Mucosa of stomach (tissue), 1 donor: ENCODE results near the gene SFT2D2.
A peak's percentile ranks its signal among the peaks of the same experiment; 100 is the strongest.

Experiments used
- H3K27me3 ChIP-seq: one replicate; pipeline ENCODE4 v1.7.0; 2013; ENCODE audit warnings: mild to moderate bottlenecking, low read length; ENCODE audit not compliant: control insufficient read depth, insufficient read depth
- H3K36me3 ChIP-seq: one replicate; pipeline ENCODE4 v1.7.0; 2013; ENCODE audit warnings: low read length; ENCODE audit not compliant: control insufficient read depth, insufficient read depth
- H3K4me1 ChIP-seq: one replicate; pipeline ENCODE4 v1.7.0; 2013; ENCODE audit warnings: mild to moderate bottlenecking, low read length; ENCODE audit not compliant: control insufficient read depth, insufficient read depth
- H3K4me3 ChIP-seq: one replicate; pipeline ENCODE4 v1.7.0; 2013; ENCODE audit warnings: low read length
- H3K9ac ChIP-seq: one replicate; pipeline ENCODE4 v1.7.0; 2013; ENCODE audit warnings: mild to moderate bottlenecking, low read length, moderate library complexity
- H3K9me3 ChIP-seq: one replicate; pipeline ENCODE4 v1.7.0; 2013; ENCODE audit warnings: mild to moderate bottlenecking, low read length, moderate library complexity; ENCODE audit not compliant: control insufficient read depth
- donor health status: Pancreatic carcinoma.

Gene SFT2D2

GRCh38 chr1:168224991-168225390 lies 813 bp upstream of the SFT2D2 start:
- peak overlapping the region; percentile 48 for H3K4me3 ChIP-seq

GRCh38 chr1:168227620-168228019 lies 1.8 kb downstream of the SFT2D2 start:
- Histone ChIP-seq H3K9ac (peak overlapping the region; percentile 94), H3K9me3 (no peaks in the 10 kb centered on the region), H3K36me3 (no peaks in the 10 kb centered on the region), H3K4me1 (peaks cover 8% of the 10 kb centered on the region), H3K4me3 (no peak overlapping the region), H3K27me3 (no peaks in the 10 kb centered on the region)

More at GRCh38 chr1:168224991-168225390, 813 bp upstream of the SFT2D2 start:
- H3K9ac ChIP-seq = no peak overlapping the region
- H3K4me1 ChIP-seq = peaks cover 8% of the 10 kb centered on the region
- no peaks in the 10 kb centered on the region for H3K9me3 ChIP-seq
- H3K36me3 ChIP-seq = no peaks in the 10 kb centered on the region
- H3K27me3 ChIP-seq = no peaks in the 10 kb centered on the region

GRCh38 chr1:168229893-168230292 lies 4.1 kb downstream of the SFT2D2 start:
- Histone ChIP-seq H3K4me1 (peaks cover 12% of the 10 kb centered on the region), H3K9me3 (no peaks in the 10 kb centered on the region), H3K36me3 (no peaks in the 10 kb centered on the region), H3K27me3 (no peaks in the 10 kb centered on the region), H3K4me3 (no peak overlapping the region), H3K9ac (no peak overlapping the region)

- peaks cover 20% of the 10 kb centered on the region for H3K4me1 ChIP-seq
- H3K9me3 ChIP-seq = no peaks in the 10 kb centered on the region
- no peaks in the 10 kb centered on the region for H3K36me3 ChIP-seq
- no peak overlapping the region for H3K4me3 ChIP-seq
- no peak overlapping the region for H3K9ac ChIP-seq
- H3K27me3 ChIP-seq = no peaks in the 10 kb centered on the region
These were observed 4.9 kb downstream of the SFT2D2 start for GRCh38 chr1:168230709-168231108.

GRCh38 chr1:168234846-168235547 lies 9.2 kb downstream of the SFT2D2 start:
- Histone ChIP-seq H3K9ac (no peak overlapping the region), H3K9me3 (no peaks in the 10 kb centered on the region), H3K27me3 (no peaks in the 10 kb centered on the region), H3K4me3 (no peak overlapping the region), H3K36me3 (peaks cover 7% of the 10 kb centered on the region), H3K4me1 (peaks cover 15% of the 10 kb centered on the region)

GRCh38 chr1:168235548-168235885 lies 9.7 kb downstream of the SFT2D2 start:
- peaks cover 15% of the 10 kb centered on the region for H3K4me1 ChIP-seq
- H3K27me3 ChIP-seq = no peaks in the 10 kb centered on the region
- H3K9me3 ChIP-seq = no peaks in the 10 kb centered on the region
- no peak overlapping the region for H3K9ac ChIP-seq
- no peak overlapping the region for H3K4me3 ChIP-seq
- H3K36me3 ChIP-seq = peaks cover 7% of the 10 kb centered on the region

GRCh38 chr1:168235937-168236336 lies 10.1 kb downstream of the SFT2D2 start:
- Histone ChIP-seq H3K27me3 (no peaks in the 10 kb centered on the region), H3K36me3 (peaks cover 7% of the 10 kb centered on the region), H3K9ac (no peak overlapping the region), H3K4me1 (peaks cover 15% of the 10 kb centered on the region), H3K4me3 (no peak overlapping the region), H3K9me3 (no peaks in the 10 kb centered on the region)

- H3K4me3 ChIP-seq = no peak overlapping the region
- peaks cover 15% of the 10 kb centered on the region for H3K4me1 ChIP-seq
- H3K9ac ChIP-seq = no peak overlapping the region
- peaks cover 7% of the 10 kb centered on the region for H3K36me3 ChIP-seq
- no peaks in the 10 kb centered on the region for H3K27me3 ChIP-seq
- H3K9me3 ChIP-seq = no peaks in the 10 kb centered on the region
These were observed 11.2 kb downstream of the SFT2D2 start for GRCh38 chr1:168236836-168237611.

GRCh38 chr1:168243198-168243597 lies 17.4 kb downstream of the SFT2D2 start:
- peaks cover 5% of the 10 kb centered on the region for H3K4me1 ChIP-seq
- H3K9ac ChIP-seq = no peak overlapping the region
- no peaks in the 10 kb centered on the region for H3K9me3 ChIP-seq
- peaks cover 5% of the 10 kb centered on the region for H3K36me3 ChIP-seq
- no peaks in the 10 kb centered on the region for H3K27me3 ChIP-seq
- no peak overlapping the region for H3K4me3 ChIP-seq

GRCh38 chr1:168243636-168244212 lies 17.9 kb downstream of the SFT2D2 start:
- no peaks in the 10 kb centered on the region for H3K27me3 ChIP-seq
- peaks cover 5% of the 10 kb centered on the region for H3K4me1 ChIP-seq
- H3K4me3 ChIP-seq = no peak overlapping the region
- H3K9ac ChIP-seq = no peak overlapping the region
- H3K9me3 ChIP-seq = no peaks in the 10 kb centered on the region
- H3K36me3 ChIP-seq = peaks cover 5% of the 10 kb centered on the region

GRCh38 chr1:168245042-168245441 lies 19.2 kb downstream of the SFT2D2 start:
- no peaks in the 10 kb centered on the region for H3K27me3 ChIP-seq
- H3K4me3 ChIP-seq = no peak overlapping the region
- peaks cover 5% of the 10 kb centered on the region for H3K4me1 ChIP-seq
- peaks cover 6% of the 10 kb centered on the region for H3K36me3 ChIP-seq
- no peaks in the 10 kb centered on the region for H3K9me3 ChIP-seq
- H3K9ac ChIP-seq = no peak overlapping the region

GRCh38 chr1:168246506-168246905 lies 20.7 kb downstream of the SFT2D2 start:
- peaks cover 11% of the 10 kb centered on the region for H3K36me3 ChIP-seq

More at GRCh38 chr1:168246506-168246905, 20.7 kb downstream of the SFT2D2 start:
- Histone ChIP-seq H3K4me3 (no peak overlapping the region), H3K27me3 (no peaks in the 10 kb centered on the region), H3K9ac (no peak overlapping the region), H3K9me3 (no peaks in the 10 kb centered on the region), H3K4me1 (peaks cover 5% of the 10 kb centered on the region)
